ENCODE measurements around the gene BCL11A.

Gene BCL11A

DNA sequence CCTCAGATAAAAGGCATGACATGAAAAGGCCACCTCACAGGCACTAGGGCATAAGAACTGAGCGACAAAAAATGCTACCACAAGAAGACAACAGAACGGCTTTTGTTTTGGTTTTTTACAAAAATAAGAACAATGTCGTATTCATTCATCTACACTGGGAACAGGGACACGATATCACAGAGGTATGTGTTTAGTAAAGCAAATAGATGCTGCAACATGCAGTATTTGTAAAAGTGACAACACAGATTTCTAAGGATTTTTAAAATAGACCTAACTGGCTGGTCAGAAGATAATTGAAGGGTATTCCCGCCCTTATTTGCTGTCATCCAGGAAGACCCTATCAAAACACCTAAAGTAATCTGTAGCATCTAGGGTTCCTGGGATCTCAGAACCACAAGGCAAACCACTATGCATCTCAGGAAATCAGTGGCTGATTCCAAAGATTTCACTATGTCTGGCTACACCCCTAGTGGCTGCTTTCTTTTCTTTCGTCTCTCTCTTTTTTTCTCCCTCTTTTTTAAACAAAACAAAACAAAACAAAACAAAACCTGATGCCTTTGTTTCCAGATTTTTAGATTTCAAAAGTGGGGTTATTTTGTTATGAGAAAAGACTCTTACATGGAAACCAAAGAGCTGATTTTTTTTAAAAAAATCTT, 97.2 kb downstream of the BCL11A start:
- no peak for DNase-seq

DNA sequence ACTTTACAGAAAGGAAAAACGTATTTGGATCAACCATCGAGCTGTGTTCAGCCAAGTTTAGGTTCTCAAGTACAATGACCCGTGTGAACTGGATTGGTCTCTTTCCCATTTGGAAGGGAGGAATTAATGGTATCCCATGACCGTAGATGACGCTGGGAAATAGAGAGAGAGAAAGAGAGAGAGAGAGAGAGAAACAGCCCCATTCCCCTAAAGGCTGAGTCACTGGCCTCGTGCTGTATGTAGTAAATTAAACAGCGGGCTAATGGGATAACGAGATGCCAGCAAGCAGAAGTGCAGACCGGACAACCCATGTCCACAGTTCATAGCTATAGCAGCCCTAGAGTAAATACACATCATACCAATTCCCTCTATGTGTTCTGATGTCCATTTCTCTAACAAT, 99.6 kb downstream of the BCL11A start:
- DNase-seq: no peak

DNA sequence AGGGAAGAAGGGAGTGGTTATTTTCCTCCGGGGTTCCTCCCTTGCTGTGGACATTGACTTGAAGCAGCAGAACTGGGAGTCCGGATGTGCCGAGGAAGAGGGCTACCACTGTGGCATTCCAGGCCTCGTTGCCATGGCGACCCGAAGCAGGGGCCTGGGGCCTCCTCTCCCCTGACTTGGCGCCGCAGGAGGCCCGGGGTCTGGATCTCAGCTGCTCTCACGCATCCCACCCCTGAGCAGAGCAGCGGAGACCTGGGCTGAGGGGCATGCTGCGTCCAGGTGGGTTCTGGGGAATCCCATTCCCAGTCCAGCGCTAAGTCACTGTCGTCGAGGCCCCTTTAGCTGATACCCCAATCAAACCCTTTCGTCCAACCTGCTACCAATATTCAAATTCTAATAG, 100.2 kb downstream of the BCL11A start:
- DNase-seq: no peak

DNA sequence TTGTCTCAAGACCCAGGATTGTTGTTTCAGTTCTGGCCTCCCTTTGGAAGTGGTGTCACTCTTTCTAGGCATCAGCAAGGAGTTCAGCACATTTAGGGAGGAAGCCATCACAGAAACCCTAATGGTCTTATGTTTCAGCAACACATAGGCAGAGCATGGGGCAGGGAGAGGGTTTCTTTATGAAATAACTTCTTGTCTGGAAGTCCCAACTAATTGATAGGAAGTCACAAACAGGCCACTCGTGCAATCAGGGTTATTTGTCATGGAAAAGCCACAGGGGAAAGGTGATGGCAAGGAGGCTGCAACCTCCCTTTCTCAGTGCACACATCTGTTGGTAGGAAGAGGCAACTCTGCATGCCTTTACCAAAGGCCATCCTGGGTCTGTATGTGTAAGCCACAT, 103.0 kb downstream of the BCL11A start:
- no peak for DNase-seq

DNA sequence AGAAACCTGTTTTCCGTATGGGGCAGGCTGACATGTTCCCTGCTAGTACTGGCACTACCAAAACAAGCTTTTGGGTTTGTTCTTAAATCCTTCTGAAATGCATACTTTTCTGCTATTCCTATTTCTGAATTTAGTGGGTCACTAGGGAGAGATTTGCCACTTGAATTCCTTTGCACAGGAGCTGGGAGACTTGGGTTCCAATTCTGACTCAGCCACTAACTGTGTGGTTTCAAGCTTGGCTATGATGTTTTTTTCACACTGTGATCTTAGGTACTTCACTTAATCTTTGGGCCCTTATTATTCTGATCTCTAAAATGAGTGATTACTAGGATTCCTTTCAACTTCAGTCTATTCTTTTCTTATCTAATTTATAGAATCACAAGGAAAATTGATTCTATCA, 105.5 kb downstream of the BCL11A start:
- no peak for DNase-seq

DNA sequence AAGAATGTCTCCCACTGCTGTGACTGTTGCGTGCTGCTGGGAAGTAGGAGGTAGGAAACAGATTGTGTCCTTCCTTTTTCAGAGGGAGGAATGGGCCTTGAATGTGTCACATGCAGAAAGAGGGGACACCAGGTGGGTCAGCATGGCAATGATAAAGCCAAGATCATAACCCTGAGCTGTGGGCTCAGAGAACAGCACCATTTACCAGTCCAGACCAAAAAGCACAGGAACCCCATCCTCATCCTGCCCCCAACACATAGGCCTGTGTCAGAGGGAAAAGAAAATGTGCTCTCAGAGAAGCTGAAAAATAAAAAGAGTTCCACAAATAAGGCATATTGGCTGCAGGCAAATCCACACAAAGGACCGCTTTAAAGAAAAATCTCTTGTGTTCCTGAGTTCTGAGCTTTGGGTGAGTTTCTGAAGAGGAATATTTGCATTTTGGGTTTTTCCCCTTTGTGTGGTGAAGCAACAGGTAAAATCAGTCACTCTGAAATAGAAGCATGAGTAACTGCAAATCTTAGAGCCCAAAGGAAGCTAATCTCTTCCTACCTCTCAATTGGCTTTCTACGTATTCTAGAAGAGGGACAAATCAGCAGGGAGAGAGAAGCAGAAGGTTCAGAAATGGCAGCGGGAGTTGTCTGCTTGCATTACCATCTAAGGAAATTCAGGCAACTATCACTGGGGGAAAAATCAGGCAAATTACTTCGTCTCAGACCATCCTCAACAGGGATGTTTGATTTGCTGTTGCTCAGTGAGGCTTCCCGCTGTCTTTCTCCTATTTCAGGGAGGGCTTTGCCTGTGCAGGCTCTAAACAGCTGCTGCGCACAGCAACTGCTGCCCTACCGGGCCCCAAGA, 106.8 kb downstream of the BCL11A start:
- no peak for DNase-seq

DNA sequence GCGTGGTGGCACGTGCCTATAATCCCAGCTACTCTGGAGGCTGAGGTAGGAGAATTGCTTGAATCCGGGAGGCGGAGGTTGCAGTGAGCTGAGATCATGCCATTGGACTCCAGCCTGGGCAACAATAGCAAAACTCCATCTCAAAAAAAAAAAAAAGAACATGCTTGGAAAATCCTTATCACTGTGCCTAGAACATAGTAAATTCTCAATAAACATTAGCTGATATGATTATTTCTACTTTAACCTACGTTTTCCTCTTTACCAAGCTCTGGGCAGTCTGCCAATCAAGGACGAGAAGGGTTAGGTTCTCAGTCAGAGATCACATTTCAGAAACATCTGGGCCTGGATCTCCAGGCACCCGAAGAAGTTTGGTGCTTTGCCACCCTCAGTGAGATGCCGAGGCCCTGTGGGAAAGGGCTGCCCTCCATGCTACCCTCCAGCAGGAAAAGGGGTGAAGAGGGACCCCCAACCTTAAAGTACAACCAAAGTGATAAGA, 107.7 kb downstream of the BCL11A start:
- no peak for DNase-seq

DNA sequence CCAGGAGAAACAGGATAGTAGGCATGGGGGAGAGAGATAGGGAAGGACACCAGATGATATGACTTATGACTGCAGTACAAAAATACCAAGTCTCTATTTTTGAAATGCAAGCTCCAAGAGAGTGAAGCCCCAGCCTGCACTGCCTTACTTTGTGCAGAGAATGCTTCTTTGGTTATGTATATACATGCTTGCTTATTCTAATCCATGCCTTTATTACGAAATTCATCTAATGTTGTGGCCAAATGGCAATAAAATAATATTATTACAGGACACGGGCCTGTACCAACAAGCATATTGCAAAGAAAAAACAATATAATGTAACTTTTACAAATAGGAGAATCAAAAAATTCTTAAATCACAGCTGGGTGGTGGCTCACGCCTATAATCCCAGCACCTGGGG, 110.8 kb downstream of the BCL11A start:
- no peak for DNase-seq

DNA sequence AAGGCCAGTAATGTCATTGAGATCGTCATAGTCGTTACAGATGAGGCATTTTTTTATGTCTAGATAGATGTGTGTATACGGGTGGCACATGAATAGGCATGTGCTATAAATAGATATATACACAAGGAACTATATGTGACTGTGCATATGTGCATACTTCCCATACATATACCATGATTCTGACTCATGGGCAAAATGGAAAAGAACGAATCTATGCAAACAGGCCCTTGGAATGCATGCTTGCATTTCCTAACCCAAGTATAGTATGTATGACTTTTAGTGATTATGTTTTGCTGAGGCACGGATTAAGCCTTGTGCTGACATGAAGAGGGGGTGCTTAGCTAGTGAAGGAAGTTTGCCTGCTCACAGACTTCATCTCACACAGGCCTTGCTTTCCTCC, 111.7 kb downstream of the BCL11A start:
- DNase-seq: no peak

DNA sequence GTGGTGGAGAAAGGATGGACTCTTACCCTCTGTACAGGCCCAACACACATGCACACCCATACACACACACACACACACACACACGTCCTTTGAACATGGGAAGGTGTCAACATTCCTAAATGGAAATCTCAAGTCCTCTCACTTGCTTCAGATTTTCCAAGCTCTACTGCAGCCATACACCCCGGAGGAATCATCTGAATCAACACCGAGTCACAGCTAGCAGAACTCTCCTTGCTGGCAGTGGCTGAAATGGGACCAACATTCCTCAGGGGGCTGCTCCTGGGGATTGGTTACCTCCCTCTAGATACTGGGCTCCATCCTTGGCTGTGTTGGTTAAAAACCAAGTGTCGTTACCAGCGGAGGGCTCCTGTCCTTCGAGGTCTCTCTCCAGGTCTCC, 112.7 kb downstream of the BCL11A start:
- DNase-seq: no peak

DNA sequence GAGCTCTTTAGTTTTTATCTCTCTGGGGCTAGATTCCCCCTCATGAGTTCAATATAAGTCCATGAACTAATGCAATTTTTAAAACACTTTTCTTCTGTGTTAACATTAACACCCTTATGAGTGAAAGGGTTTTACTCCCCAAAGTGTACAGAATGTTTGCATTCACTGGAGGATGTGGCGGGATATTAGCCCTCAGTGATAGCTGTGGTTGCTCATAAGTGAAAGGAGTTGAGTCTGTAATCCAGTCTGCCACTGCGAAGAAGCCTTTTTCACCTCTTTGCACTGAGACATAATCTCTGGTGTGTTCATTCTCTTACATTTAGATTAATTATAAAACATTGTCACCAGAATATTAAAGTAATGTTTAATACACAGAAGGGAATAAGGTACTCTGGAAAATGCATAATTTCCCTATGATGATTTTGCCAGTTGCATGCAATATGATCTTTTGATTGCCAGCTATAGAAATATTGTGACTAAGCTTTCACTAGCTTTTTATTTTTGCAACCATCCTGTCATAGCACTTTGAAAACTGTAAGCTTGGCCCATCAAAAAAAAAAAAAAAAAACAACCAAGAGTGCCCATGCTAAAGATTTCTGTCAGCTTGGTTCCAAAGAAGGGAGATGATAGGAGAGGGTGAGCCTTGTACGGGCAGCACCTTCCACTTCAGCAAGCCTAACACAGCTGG, 113.2 kb downstream of the BCL11A start:
- no peak for DNase-seq

DNA sequence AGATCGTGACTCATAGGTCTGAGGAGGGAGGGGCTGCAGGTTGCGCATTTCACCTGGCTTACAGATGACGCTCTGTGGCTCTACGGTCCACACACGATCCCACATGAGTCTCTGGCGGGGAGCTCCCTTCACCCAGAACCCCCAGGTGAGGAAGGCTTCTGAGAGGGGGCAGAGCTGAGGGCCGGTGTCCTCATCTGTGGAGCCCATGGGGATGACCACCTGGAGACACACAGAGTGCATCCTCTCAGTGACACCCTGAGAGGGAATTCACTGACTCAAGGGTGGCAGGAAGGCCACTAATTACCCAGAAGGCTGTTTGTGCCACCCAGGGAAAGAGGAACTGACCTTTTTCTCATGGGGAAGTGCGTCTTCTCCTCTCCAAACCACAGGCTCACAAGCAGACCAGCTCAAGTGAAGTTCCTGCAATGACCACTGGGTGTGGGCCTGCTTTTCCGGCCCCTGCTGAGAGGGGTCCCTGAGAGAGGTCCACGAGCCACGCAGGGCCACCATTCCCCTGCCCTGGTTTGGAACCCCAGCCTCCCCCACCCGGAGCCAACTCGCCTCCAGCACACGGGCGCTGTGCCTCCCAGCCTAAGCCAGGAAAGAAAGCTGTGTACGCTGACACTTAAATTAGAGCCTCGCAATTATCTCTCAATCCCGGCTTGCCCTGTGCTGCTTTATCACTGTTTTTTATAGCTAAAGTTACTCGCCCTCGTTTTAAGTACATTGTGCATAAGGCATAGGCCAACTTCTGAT, 114.1 kb downstream of the BCL11A start:
- DNase-seq: no peak

DNA sequence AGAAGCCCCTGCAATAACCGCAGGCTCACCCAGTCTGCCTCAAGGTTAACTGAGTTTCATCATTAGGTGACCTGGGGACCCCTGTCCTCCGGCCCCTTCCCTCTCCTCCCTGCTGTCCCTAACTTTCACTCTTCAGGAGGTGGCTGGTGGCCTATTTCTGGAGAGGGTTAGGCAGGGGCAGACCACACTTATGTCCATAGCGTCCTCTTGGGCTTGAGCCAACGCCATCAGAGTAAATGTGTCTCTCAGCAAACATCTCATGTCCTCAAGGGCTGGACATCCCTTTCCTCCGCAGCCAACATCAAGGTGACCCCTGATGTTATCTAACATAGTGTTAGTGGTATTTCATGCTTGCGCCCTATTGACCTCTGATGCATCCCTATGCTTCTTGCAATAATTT, 114.8 kb downstream of the BCL11A start:
- no peak for DNase-seq

DNA sequence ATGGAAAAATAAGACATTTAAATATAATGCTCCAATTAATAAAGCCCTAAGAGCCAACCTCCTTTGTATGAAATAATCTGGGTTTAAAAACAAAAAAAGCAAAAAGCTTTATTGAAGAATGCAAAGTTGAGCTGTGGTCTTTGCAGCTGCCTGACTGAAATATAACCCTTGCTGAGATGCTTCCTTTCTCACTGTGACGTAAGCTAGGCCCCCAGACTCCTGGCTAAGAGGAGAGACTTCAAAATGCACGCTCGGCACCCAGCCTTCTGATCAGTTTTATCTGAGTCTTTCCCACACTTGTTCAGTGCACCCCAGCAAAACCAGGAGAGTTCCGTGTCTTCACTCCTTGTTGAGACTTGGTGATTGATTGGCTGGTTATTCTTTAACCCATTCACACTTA, 115.3 kb downstream of the BCL11A start:
- DNase-seq: no peak

DNA sequence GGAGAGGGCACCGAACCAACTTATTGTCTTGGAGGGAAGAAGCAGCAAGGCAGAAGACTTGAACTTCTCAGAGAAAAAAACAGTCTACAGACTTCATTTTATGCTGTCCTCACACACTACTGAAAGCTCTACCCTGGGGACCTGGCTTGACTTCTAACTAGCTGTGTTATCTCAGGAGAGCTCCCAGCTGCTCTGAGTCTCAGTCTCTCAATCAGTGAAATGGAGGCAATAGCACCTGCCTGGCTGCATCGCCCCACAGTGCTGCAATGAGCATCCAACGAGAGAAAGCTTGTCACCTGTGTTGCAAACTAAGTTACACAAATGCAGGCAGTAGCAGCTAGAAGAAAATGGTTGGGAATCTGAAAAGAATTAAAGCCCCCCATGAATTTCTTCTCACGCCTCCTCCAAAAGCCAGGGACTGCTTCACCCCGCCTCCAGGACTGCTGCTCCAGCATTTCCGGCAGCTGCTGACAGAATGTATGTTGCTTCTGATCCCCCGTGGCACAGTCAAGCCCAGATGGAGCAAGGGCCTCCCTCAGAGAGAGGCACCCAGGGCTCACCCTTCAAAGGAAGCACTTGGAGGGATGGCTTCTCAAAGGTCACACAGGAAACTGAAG, 116.3 kb downstream of the BCL11A start:
- no peak for DNase-seq

DNA sequence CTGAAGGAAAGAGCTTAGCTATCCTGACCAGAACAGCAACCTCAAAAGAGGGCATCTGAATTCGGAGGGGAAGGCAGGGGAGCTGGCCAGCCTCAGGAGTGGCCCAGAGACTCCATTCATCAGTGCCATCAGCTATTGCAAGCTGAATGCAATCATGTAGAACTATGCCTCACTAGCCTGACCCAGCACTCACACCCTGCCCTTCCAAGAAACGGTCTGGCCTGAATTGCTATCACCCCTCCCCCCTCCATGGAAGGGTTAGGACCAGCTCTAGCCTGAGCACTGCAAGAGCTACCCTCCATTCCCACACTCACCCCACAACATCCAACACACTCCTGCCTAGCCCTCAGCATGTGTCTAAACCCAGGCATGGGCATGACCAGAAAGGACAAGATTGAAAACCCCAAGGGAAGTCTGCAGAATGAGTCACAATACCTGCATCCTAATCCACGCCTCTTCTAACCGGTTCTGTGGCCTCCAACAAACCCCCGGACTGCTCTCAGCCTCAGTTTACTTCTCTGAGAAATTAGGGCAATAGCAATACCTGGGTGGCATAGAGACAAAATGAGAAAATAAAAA, 120.3 kb downstream of the BCL11A start:
- no peak for DNase-seq

DNA sequence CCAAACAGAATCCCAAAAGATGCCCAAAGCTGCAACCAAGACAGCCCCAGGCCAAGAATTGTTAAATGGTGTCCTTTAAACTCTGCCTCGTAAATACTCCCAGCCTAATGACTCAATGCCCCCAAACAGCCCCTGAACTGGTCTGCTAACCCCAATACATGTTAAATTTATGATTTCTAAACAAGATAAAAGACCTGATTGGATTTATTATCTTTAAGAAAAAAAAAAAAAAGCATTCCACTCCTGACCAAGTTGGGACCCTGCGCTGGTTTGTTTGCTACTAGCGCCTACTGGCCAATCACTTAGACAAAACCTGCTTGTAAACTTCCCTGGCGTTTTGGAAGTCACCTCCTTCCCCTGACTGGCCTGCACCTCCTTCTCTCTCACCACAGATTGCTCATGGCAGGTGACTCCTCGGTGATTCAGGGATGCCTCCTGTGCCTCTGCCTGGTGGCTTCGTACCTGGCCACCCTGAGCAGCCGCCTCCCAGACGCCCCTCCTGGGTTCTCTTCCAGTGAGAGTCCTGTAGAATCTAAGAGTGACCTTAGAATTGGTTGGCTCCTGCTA, 121.3 kb downstream of the BCL11A start:
- DNase-seq: no peak

DNA sequence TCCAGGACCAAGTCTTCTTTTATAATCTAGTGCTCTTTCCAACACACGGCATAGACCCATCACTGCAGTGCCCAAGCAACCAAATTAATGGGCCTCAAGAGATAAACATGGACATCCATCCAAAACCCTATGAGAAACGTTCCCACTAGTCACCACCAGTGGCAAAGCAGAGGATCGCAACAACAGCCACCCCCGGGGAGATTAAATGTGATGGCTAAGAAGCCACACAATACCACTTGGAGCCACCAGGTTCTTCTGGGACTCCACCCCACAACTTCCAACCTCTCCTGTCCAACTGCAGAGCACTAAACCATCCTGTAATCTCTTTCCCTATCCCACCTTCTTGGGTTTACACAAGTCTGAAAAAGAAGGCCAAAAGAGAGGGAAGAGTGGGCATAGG, 123.8 kb downstream of the BCL11A start:
- no peak for DNase-seq

DNA sequence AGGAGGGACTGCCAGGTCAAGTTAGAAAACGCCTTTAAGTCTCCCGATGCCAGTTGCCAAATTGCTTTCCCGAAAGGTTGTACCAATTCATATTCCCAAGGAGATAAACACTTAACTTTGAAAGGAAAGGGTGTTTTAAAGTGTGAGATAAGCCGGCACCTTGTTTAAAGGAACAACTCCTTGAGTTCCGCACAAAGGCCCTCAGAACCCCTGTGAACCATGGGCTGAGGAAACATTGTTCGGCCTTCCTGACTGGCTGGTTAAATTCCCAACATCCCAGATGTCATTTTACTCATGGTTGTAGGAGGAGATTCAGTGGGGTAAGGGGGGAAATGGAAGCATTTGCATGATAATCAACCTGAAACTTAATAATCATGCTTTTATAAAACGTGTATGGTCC, 126.6 kb downstream of the BCL11A start:
- DNase-seq: no peak

DNA sequence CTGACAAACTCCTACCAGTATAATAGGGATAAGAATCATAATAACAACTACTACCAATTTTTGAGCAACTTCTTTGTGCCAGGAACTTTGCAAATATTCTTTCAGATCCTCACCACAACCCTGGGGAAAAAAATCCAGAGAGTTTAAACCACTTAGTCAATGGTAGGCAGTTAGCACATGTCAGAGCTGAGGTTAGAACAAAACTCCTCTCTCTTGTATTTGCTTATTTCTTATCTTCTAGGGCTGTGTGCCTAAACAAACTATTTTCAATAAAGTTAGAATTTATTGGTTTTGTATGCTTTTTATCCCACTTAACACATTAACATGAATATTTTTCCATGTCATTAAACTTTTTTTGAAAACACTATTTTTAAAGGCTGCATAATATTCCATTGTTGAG, 127.1 kb downstream of the BCL11A start:
- no peak for DNase-seq

DNA sequence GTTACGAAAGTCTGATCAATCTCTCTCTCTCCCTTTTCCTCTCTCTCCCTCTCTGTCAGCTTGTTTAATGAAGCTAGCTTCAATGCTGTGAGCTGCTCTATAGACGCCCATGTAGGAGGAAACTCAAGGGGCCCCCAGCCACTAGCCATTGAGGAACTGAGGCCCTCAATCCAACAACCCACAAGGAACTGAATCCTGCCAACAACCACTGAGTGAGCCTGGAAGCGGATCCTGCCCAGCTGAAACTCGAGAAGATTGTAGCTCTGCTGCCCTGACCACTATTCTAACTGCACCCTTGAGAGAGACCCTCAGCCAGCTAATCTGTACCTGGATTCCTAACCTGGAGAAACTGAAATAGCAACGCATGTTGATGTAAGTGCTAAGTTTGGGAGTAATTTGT, 129.2 kb downstream of the BCL11A start:
- no peak for DNase-seq

DNA sequence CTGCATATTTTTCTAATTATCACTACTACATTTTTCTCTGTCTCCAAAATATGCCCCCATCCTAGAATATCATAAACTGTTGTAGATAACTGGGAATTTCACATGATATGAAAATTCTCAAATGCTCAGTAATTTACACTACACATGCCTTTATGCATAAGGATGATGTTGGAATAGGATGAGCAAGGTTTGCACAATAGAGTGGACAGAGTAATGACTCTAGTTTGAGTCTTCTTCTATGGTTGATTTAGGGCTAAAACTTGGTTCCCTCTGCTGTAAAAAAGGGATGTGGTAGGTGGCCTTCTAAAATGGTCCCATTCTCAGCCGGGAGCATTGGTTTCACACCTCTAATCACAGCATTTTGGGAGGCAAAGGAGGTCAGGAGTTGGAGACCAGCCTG, 129.9 kb downstream of the BCL11A start:
- no peak for DNase-seq

Data from activated CD4-positive, alpha-beta T cell treated with anti-CD3 and anti-CD28 coated beads for 4 hours (primary cell).